Measurements from ENCODE around the gene MRGPRD. TPM values are rescaled to one million over a fixed set of nuclear protein-coding genes. Genes with fewer than 3 reads are reported as not detected.

MRGPRD gene
- total RNA-seq, 2 donors from 2014 or later, result not detected

DNA sequence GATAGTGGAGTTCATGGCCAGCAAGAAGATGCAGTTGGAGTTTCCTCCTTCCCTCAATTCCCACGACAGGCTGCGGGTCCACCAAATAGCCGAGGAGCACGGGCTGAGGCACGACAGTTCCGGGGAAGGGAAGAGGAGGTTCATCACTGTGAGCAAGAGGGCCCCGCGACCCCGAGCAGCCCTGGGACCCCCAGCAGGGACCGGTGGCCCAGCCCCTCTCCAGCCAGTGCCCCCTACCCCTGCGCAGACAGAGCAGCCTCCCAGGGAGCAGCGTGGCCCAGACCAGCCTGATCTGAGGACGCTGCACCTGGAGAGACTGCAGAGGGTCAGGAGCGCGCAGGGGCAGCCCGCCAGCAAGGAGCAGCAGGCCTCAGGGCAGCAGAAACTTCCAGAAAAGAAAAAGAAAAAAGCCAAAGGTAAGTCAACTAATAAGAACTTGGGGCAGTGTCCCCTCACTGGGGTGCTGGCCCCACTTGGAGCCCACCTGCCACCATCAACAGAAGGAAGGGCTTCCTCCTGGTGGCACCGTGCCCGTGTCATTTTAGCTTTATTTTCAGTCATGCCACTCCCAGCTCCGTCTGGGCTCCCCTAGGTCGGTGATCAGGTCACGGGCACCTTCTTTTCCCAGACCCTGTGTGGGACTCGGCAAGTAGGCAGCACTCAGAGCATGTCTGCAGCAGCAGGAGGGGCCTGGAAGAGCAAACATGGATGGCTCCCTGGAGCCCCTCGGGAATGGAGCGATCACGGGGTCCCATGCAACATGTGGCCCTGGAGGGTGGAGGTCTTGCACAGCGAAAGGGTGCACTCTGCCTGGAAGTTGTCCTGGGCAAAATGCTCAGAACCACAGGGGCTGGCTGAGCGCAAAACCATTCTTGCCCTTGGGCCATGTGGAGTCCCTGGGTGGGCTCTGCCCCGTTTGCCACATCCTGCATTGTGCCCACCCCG, 43.8 kb downstream of the MRGPRD start:
- peaks cover 0 to 4% of the 10 kb centered on the region in 2 donors for H3K36me3 Mint-ChIP-seq (ENCODE audit: insufficient read depth in 2 of 2)
- DNase-seq (no peak), ATAC-seq (replicated peaks in 1 of 2) (no peak)
- H3K9me3 Mint-ChIP-seq, result no peaks in the 10 kb centered on the region
- H3K4me3 Mint-ChIP-seq, result no peak overlapping the region
- H3K27ac Mint-ChIP-seq, result no peak overlapping the region
- H3K27me3 Mint-ChIP-seq (ENCODE audit: low read depth), result no peaks in the 10 kb centered on the region
- H3K4me1 Mint-ChIP-seq (ENCODE audit: low read depth), result no peaks in the 10 kb centered on the region

GRCh38 chr11:68936358-68936636, 44.5 kb downstream of the MRGPRD start:
- no peaks in the 10 kb centered on the region for H3K4me1 Mint-ChIP-seq (ENCODE audit: low read depth)
- ATAC-seq (replicated peaks in 1 of 2) (no peak), DNase-seq (no peak)
- H3K27ac Mint-ChIP-seq, result no peak overlapping the region
- H3K27me3 Mint-ChIP-seq (ENCODE audit: low read depth), result no peaks in the 10 kb centered on the region
- H3K36me3 Mint-ChIP-seq (ENCODE audit: insufficient read depth in 2 of 2), result peaks cover 0 to 4% of the 10 kb centered on the region in 2 donors
- H3K9me3 Mint-ChIP-seq, result no peaks in the 10 kb centered on the region
- H3K4me3 Mint-ChIP-seq, result no peak overlapping the region

GRCh38 chr11:68935516-68936357, 45.0 kb downstream of the MRGPRD start:
- Mint-ChIP-seq H3K4me1 (ENCODE audit: low read depth) (no peaks in the 10 kb centered on the region), H3K27ac (no peak overlapping the region), H3K27me3 (ENCODE audit: low read depth) (no peaks in the 10 kb centered on the region), H3K9me3 (no peaks in the 10 kb centered on the region), H3K4me3 (no peak overlapping the region), H3K36me3 (ENCODE audit: insufficient read depth in 2 of 2) (peaks cover 0 to 2% of the 10 kb centered on the region in 2 donors)
- ATAC-seq (replicated peaks in 1 of 2) (no peak), DNase-seq (no peak)

- Mint-ChIP-seq H3K4me3 (no peak overlapping the region), H3K27ac (no peak overlapping the region), H3K4me1 (ENCODE audit: low read depth) (no peaks in the 10 kb centered on the region), H3K36me3 (ENCODE audit: insufficient read depth in 2 of 2) (peaks cover 0 to 3% of the 10 kb centered on the region in 2 donors), H3K27me3 (ENCODE audit: low read depth) (no peaks in the 10 kb centered on the region), H3K9me3 (no peaks in the 10 kb centered on the region)
- no peak for ATAC-seq (replicated peaks in 1 of 2)
- no peak for DNase-seq
Observed at GRCh38 chr11:68935066-68935465, 45.7 kb downstream of the MRGPRD start.

DNA sequence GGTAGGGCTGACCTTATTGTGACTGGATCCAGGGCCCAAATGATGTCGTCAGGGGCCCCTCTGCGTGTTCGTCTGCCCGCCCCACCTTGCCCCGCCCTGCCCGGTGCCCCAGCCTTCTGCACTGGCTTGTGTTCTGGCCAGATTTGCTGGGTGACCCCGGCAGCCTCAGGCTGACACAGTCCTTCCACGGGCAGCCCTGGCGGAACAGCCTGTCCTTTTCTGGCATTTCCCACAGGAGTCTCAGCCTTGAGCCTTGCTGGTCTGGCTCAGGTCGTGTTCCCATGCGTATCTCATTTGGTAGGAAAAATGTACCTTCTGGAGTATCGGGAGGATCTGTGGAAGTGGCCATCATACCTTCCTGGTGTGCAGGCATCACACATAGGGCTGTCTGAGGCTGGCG, 46.1 kb downstream of the MRGPRD start:
- H3K9me3 Mint-ChIP-seq, result no peaks in the 10 kb centered on the region
- DNase-seq (no peak), ATAC-seq (replicated peaks in 1 of 2) (no peak)
- H3K27ac Mint-ChIP-seq, result no peak overlapping the region
- H3K36me3 Mint-ChIP-seq (ENCODE audit: insufficient read depth in 2 of 2), result peaks cover 0 to 4% of the 10 kb centered on the region in 2 donors
- H3K4me3 Mint-ChIP-seq, result no peak overlapping the region
- H3K4me1 Mint-ChIP-seq (ENCODE audit: low read depth), result no peaks in the 10 kb centered on the region
- no peaks in the 10 kb centered on the region for H3K27me3 Mint-ChIP-seq (ENCODE audit: low read depth)

DNA sequence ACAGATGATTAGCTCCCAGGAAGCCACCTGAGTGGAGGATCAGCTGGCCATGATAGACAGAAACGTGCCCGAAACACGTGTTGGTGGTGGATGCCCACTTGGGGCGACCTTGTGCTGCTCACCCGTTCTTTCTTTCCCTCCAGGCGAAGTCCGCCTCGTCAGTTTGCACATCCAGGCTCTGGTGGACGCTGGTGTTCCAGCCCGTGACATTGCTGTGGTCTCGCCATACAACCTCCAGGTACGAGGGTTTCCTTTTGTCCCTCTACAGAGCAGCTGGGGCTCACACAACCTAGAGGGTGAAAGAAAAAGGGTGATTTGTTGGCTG, 46.5 kb downstream of the MRGPRD start:
- no peaks in the 10 kb centered on the region for H3K4me1 Mint-ChIP-seq (ENCODE audit: low read depth)
- H3K4me3 Mint-ChIP-seq, result no peak overlapping the region
- no peak overlapping the region for H3K27ac Mint-ChIP-seq
- no peaks in the 10 kb centered on the region for H3K9me3 Mint-ChIP-seq
- ATAC-seq (replicated peaks in 1 of 2), result no peak
- H3K36me3 Mint-ChIP-seq (ENCODE audit: insufficient read depth in 2 of 2), result peaks cover 0 to 4% of the 10 kb centered on the region in 2 donors
- DNase-seq, result no peak
- no peaks in the 10 kb centered on the region for H3K27me3 Mint-ChIP-seq (ENCODE audit: low read depth)

DNA sequence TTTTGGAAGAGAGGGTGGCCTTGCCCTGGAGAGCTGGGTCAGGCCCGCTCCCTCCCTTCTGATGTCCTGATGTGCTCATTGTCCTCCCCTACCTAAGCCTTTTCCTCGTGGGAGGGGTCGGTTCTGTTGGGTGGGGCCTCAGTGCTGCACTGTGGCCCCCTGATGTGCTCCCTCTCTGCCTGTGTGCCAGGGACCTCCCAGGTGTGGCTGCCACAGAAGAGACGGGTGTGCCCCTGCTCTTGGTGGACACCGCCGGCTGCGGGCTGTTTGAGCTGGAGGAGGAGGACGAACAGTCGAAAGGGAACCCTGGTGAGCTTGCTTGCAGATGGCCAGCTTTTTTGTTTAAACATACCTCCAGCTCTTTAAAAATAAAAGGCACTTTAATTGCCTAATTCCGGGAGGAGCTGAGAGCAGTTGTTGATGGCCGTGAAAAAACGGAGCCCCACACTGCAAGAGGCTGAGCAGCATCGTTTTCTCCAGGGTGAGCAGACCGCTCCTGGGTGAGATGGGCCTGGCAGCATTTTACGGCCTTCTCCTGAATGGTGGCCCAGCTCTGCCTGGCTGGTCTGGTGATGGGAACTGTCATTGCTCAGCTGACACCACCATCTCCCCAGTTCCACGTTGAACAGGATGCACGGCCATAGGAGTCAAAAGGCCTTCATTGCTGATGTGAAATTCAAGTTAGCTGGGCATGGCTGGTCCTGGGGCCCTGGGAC, 47.0 kb downstream of the MRGPRD start:
- H3K9me3 Mint-ChIP-seq, result no peaks in the 10 kb centered on the region
- DNase-seq, result no peak
- no peak overlapping the region for H3K4me3 Mint-ChIP-seq
- ATAC-seq (replicated peaks in 1 of 2), result no peak
- H3K27me3 Mint-ChIP-seq (ENCODE audit: low read depth), result no peaks in the 10 kb centered on the region
- H3K4me1 Mint-ChIP-seq (ENCODE audit: low read depth), result no peaks in the 10 kb centered on the region
- peaks cover 0 to 6% of the 10 kb centered on the region in 2 donors for H3K36me3 Mint-ChIP-seq (ENCODE audit: insufficient read depth in 2 of 2)
- no peak overlapping the region for H3K27ac Mint-ChIP-seq

DNA sequence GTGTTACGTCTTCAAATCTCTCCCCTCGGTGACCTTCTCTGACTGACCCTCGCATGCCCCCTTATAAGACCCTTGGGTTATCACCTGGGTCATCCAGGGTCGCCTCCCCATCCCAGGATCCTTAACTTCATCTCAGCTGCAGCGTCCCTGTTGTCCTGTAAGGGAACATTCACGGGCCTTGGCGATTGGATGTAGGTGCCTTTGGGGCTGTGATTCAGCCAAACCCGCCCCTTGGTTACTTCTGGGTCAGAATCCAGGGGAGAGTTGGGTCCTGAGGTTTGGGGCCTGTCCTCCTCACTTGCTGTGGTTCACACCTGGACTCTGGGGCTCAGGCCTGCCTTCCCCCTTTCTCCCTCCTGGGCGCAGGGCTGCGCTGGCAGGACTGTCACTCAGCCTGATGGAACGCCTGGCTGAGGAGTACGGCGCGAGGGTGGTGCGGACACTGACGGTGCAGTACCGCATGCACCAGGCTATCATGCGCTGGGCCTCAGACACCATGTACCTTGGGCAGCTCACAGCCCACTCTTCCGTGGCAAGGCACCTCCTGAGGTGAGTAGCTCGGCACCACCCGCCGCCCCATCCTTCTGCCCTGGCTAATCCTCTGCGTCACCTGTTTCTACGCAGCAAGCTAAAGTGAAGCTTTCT, 47.7 kb downstream of the MRGPRD start:
- no peaks in the 10 kb centered on the region for H3K4me1 Mint-ChIP-seq (ENCODE audit: low read depth)
- H3K36me3 Mint-ChIP-seq (ENCODE audit: insufficient read depth in 2 of 2), result peaks cover 0 to 8% of the 10 kb centered on the region in 2 donors
- no peak for DNase-seq
- H3K27me3 Mint-ChIP-seq (ENCODE audit: low read depth), result no peaks in the 10 kb centered on the region
- ATAC-seq (replicated peaks in 1 of 2), result no peak
- H3K9me3 Mint-ChIP-seq, result no peaks in the 10 kb centered on the region
- no peak overlapping the region for H3K4me3 Mint-ChIP-seq
- no peak overlapping the region for H3K27ac Mint-ChIP-seq

- Mint-ChIP-seq H3K27ac (no peak overlapping the region), H3K4me1 (ENCODE audit: low read depth) (no peaks in the 10 kb centered on the region), H3K36me3 (ENCODE audit: insufficient read depth in 2 of 2) (peaks cover 0 to 8% of the 10 kb centered on the region in 2 donors), H3K27me3 (ENCODE audit: low read depth) (no peaks in the 10 kb centered on the region), H3K9me3 (no peaks in the 10 kb centered on the region), H3K4me3 (no peak overlapping the region)
- ATAC-seq (replicated peaks in 1 of 2), result no peak
- no peak for DNase-seq
Observed at GRCh38 chr11:68932358-68932757, 48.4 kb downstream of the MRGPRD start.

GRCh38 chr11:68931911-68932310, 48.9 kb downstream of the MRGPRD start:
- no peak for DNase-seq
- Mint-ChIP-seq H3K27me3 (ENCODE audit: low read depth) (no peaks in the 10 kb centered on the region), H3K36me3 (ENCODE audit: insufficient read depth in 2 of 2) (peaks cover 0 to 11% of the 10 kb centered on the region in 2 donors), H3K27ac (no peak overlapping the region), H3K4me1 (ENCODE audit: low read depth) (no peaks in the 10 kb centered on the region), H3K4me3 (no peak overlapping the region), H3K9me3 (no peaks in the 10 kb centered on the region)
- no peak for ATAC-seq (replicated peaks in 1 of 2)

- no peaks in the 10 kb centered on the region for H3K4me1 Mint-ChIP-seq (ENCODE audit: low read depth)
- no peak for ATAC-seq (replicated peaks in 1 of 2)
- H3K9me3 Mint-ChIP-seq, result no peaks in the 10 kb centered on the region
- H3K36me3 Mint-ChIP-seq (ENCODE audit: insufficient read depth in 2 of 2), result peaks cover 0 to 16% of the 10 kb centered on the region in 2 donors
- no peaks in the 10 kb centered on the region for H3K27me3 Mint-ChIP-seq (ENCODE audit: low read depth)
- no peak overlapping the region for H3K4me3 Mint-ChIP-seq
- no peak for DNase-seq
- H3K27ac Mint-ChIP-seq, result no peak overlapping the region
Observed at GRCh38 chr11:68930991-68931855, 49.6 kb downstream of the MRGPRD start.
